ENCODE results near the gene MUC12.

GRCh38 chr7:100964630-100965029 is 4.7 kb upstream of the MUC12 start:
- TF ChIP-seq EZH2 (IDR thresholded peaks at IDR 0.05; ENCODE audit: low read depth) (no peak), CTCF (conservative IDR thresholded peaks at IDR 0.05) (no peak)
